Stimulated activated CD8-positive, alpha-beta memory T cell treated with anti-CD3 and anti-CD28 coated beads, Interleukin-15, amount 100 ng/mL, for 4 hours (primary cell): ENCODE data around the gene NPFF.
"Not testable (repeated sequence)": the region's sequence is repeated elsewhere in the genome, so short reads cannot be mapped to it uniquely, and the experiment has no call there.

Experiments used
- DNase-seq, 2 donors: peaks; one replicate each; pipeline ENCODE4 v3.0.0-alpha.2; 2020; ENCODE audit warnings: low read depth in 2 of 2

Gene NPFF

GRCh38 chr12:53506881-53507602 lies at the start of gene NPFF:
Gene NPFF, minus strand, starts transcription at chr12:53507484. Its CDS starts 10 bp downstream, at chr12:53507474.
- DNase-seq, result no peak

- DNase-seq, result no peak
These were observed 45.4 kb upstream of the NPFF start for GRCh38 chr12:53552361-53553327.

GRCh38 chr12:53551889-53552291 lies 44.6 kb upstream of the NPFF start:
- no peak for DNase-seq

GRCh38 chr12:53550595-53550994 lies 43.3 kb upstream of the NPFF start:
- DNase-seq, result no peak

GRCh38 chr12:53550131-53550530 lies 42.8 kb upstream of the NPFF start:
- not testable (repeated sequence) for DNase-seq

- DNase-seq, result not testable (repeated sequence)
These were observed 41.1 kb upstream of the NPFF start for GRCh38 chr12:53548354-53548753.

- DNase-seq, result peak in 1 of 2 donors; percentile 24
These were observed 36.3 kb upstream of the NPFF start for GRCh38 chr12:53543539-53543938.

- DNase-seq, result no peak
These were observed 32.2 kb upstream of the NPFF start for GRCh38 chr12:53539526-53539925.

GRCh38 chr12:53538209-53538689 lies 31.0 kb upstream of the NPFF start:
- DNase-seq, result no peak

GRCh38 chr12:53536962-53537361 lies 29.7 kb upstream of the NPFF start:
- DNase-seq, result no peak

- no peak for DNase-seq
These were observed 26.2 kb upstream of the NPFF start for GRCh38 chr12:53533471-53533870.

GRCh38 chr12:53532524-53533445 lies 25.5 kb upstream of the NPFF start:
- no peak for DNase-seq

- DNase-seq, result no peak
These were observed 24.7 kb upstream of the NPFF start for GRCh38 chr12:53532021-53532420.

GRCh38 chr12:53530920-53531319 lies 23.6 kb upstream of the NPFF start:
- DNase-seq, result no peak

- no peak for DNase-seq
These were observed 22.8 kb upstream of the NPFF start for GRCh38 chr12:53530061-53530460.

GRCh38 chr12:53524476-53524875 lies 17.2 kb upstream of the NPFF start:
- no peak for DNase-seq

- no peak for DNase-seq
These were observed 15.8 kb upstream of the NPFF start for GRCh38 chr12:53523131-53523530.

- DNase-seq, result no peak
These were observed 11.1 kb upstream of the NPFF start for GRCh38 chr12:53518381-53518780.

- no peak for DNase-seq
These were observed 9.6 kb upstream of the NPFF start for GRCh38 chr12:53516758-53517455.

GRCh38 chr12:53515291-53515680 lies 8.0 kb upstream of the NPFF start:
- no peak for DNase-seq
